Peyer's patch (tissue), 4 donors: Measurements from ENCODE around the gene KRT13. TPM values are rescaled to one million over a fixed set of nuclear protein-coding genes. Genes with fewer than 3 reads are reported as not detected.

ENCODE experiments used
- DNase-seq, 3 donors: peaks; one replicate each; pipeline ENCODE4 v3.0.0-alpha.2; 2017 to 2019
- H3K27ac ChIP-seq, 4 donors: fragments of 200-600 bp; sonication (generic); one replicate each; pipeline ENCODE4 v1.5.1; 2016 to 2019
- H3K27me3 ChIP-seq, 2 donors: fragments of 200-600 bp; sonication (generic); one replicate each; pipeline ENCODE4 v1.5.1; 2019
- H3K36me3 ChIP-seq, 3 donors: fragments of 200-600 bp; sonication (generic); one replicate each; pipeline ENCODE4 v1.5.1; 2016 to 2019
- H3K4me1 ChIP-seq, 4 donors: fragments of 200-600 bp; sonication (generic); one replicate each; pipeline ENCODE4 v1.5.1; 2016 to 2019
- H3K4me3 ChIP-seq, 4 donors: fragments of 200-600 bp; sonication (generic); 1 replicate in 3 of 4; 2 replicates in 1 of 4; pipeline ENCODE4 v1.5.1; 2016 to 2019; ENCODE audit warnings: mild to moderate bottlenecking in 1 of 4
- H3K9me3 ChIP-seq, 4 donors: fragments of 200-600 bp; sonication (generic); one replicate each; pipeline ENCODE4 v1.5.1; 2016 to 2019; ENCODE audit warnings: mild to moderate bottlenecking in 1 of 4
- CTCF ChIP-seq, 6 experiments: fragments of 450-650 bp in 4 of 6; fragments of 200-600 bp in 2 of 6; sonication (generic) in 1 of 6; IDR thresholded peaks; one replicate each; pipeline ENCODE4 v1.5.1; 2017 to 2019; ENCODE audit warnings: antibody characterized with exemption in 6 of 6, mild to moderate bottlenecking in 3 of 6, moderate library complexity in 1 of 6
- POLR2A ChIP-seq, 2 donors: fragments of 450-650 bp; IDR thresholded peaks; one replicate each; pipeline ENCODE4 v1.5.1; 2017; ENCODE audit warnings: antibody characterized with exemption in 2 of 2, mild to moderate bottlenecking in 2 of 2, moderate library complexity in 2 of 2
- total RNA-seq, 4 donors: library from RNA; depleted of rRNA; stranded (reverse); fragments of >200 nt; gene quantifications; one replicate each; pipeline ENCODE4 v1.1.0, GENCODE V29; 2016

Gene KRT13
- total RNA-seq, 4 donors from 2014 or later: 2.5 TPM; not detected in 3

- Histone ChIP-seq H3K4me1 (peaks cover 0 to 15% (median 0%) of the 10 kb centered on the region in 4 donors), H3K4me3 (peak overlapping the region in 1 of 4 donors; percentile 5), H3K36me3 (peaks cover 0 to 25% (median 0%) of the 10 kb centered on the region in 3 donors), H3K9me3 (no peaks in the 10 kb centered on the region), H3K27ac (peak overlapping the region in 3 of 4 donors; percentile 79 to 96 (median 95)), H3K27me3 (no peaks in the 10 kb centered on the region)
- DNase-seq: peak in 2 of 3 donors; percentile 85 to 87
- TF ChIP-seq POLR2A (IDR thresholded peaks at IDR 0.05) (peak in 1 of 2 donors; percentile 6), CTCF (IDR thresholded peaks at IDR 0.05) (no peak)
Observed at GRCh38 chr17:41520821-41521521, 15.6 kb upstream of the KRT13 start.

GRCh38 chr17:41519501-41520224 lies 14.3 kb upstream of the KRT13 start:
- Histone ChIP-seq H3K27ac (peak overlapping the region in 2 of 4 donors; percentile 95 to 96), H3K4me3 (no peak overlapping the region), H3K4me1 (peaks cover 0 to 15% (median 0%) of the 10 kb centered on the region in 4 donors), H3K9me3 (no peaks in the 10 kb centered on the region), H3K27me3 (no peaks in the 10 kb centered on the region), H3K36me3 (peaks cover 0 to 13% (median 0%) of the 10 kb centered on the region in 3 donors)
- peak in 2 of 3 donors; percentile 70 to 72 for DNase-seq
- TF ChIP-seq POLR2A (IDR thresholded peaks at IDR 0.05) (peak in 1 of 2 donors; percentile 37), CTCF (IDR thresholded peaks at IDR 0.05) (no peak)

GRCh38 chr17:41518789-41519449 lies 13.5 kb upstream of the KRT13 start, which contains the start of gene KRT15:
KRT15 (minus strand) TSS chr17:41518890; CDS start chr17:41518827, 63 bp downstream.
- H3K27me3 ChIP-seq: no peaks in the 10 kb centered on the region
- no peak for DNase-seq
- peak within 1 kb of the TSS in 2 of 4 donors; percentile 95 to 96 for H3K27ac ChIP-seq
- no peak for TF ChIP-seq CTCF (IDR thresholded peaks at IDR 0.05)
- peaks cover 0 to 6% (median 0%) of the 10 kb centered on the region in 3 donors for H3K36me3 ChIP-seq
- H3K4me3 ChIP-seq: no peak within 1 kb of the TSS
- no peaks in the 10 kb centered on the region for H3K9me3 ChIP-seq
- peaks cover 0 to 11% (median 0%) of the 10 kb centered on the region in 4 donors for H3K4me1 ChIP-seq

- no peak for DNase-seq
Observed at GRCh38 chr17:41518031-41518430, 12.6 kb upstream of the KRT13 start.

More at GRCh38 chr17:41518031-41518430, 12.6 kb upstream of the KRT13 start:
- H3K36me3 ChIP-seq: no peaks in the 10 kb centered on the region
- no peak for TF ChIP-seq POLR2A (IDR thresholded peaks at IDR 0.05)
- TF ChIP-seq CTCF (IDR thresholded peaks at IDR 0.05): no peak
- no peak overlapping the region for H3K4me3 ChIP-seq
- peaks cover 0 to 7% (median 0%) of the 10 kb centered on the region in 4 donors for H3K4me1 ChIP-seq
- H3K27ac ChIP-seq: no peak overlapping the region
- no peaks in the 10 kb centered on the region for H3K27me3 ChIP-seq
- no peaks in the 10 kb centered on the region for H3K9me3 ChIP-seq
